ENCODE results near the gene CARF. TPM values are rescaled to one million over a fixed set of nuclear protein-coding genes. Genes with fewer than 3 reads are reported as not detected.

CARF gene
- total and polyA plus RNA-seq, 7 experiments from 2014 or later = 4.8 to 31.2 (median 14.6) TPM

DNA sequence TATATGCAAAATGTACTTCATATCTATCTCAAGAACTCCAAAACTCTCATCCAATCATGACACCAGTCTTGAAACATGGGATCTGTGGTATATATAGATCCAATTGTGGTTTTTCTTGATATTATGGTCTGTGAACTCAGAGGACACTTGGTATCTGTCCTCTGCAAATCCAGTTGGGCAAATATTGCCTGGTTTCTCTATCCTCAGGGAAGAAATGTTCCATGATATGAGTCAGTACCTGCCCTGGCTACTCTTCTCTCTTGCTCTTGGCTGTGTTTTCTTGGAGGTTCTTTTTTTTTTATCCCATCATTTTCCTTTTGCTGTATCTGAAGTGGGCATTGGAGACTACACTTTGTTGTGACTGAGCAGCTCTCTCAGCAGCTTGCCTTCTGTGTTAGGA, 113.5 kb downstream of the CARF start:
- Mint-ChIP-seq H3K27ac (no peak overlapping the region), H3K27me3 (no peaks in the 10 kb centered on the region), H3K4me1 (peaks cover 0 to 8% (median 0%) of the 10 kb centered on the region in 7 donors), H3K4me3 (no peak overlapping the region), H3K36me3 (peaks cover 0 to 20% (median 3%) of the 10 kb centered on the region in 5 donors), H3K9me3 (no peaks in the 10 kb centered on the region)
- ATAC-seq (no peak), DNase-seq (no peak)
- intact Hi-C loops (cut with micrococcal nuclease) = no loop called here
- Histone ChIP-seq H3K4me3 (ENCODE audit: low read length) (no peak overlapping the region), H3K9me3 (ENCODE audit: control insufficient read depth in 2 of 3, low read length in 3 of 3) (no peaks in the 10 kb centered on the region), H3K27ac (ENCODE audit: low read depth, low read length) (no peak overlapping the region), H3K4me1 (ENCODE audit: control insufficient read depth in 2 of 2, insufficient read depth in 2 of 2, low read length in 2 of 2) (no peaks in the 10 kb centered on the region), H3K36me3 (ENCODE audit: control insufficient read depth in 2 of 3, insufficient read depth in 3 of 3, low read length in 3 of 3) (no peaks in the 10 kb centered on the region), H3K27me3 (ENCODE audit: control insufficient read depth in 2 of 2, insufficient read depth in 2 of 2, low read length in 2 of 2) (no peaks in the 10 kb centered on the region)
- ChIA-PET POLR2A (no interaction called here), CTCF (no interaction called here)

DNA sequence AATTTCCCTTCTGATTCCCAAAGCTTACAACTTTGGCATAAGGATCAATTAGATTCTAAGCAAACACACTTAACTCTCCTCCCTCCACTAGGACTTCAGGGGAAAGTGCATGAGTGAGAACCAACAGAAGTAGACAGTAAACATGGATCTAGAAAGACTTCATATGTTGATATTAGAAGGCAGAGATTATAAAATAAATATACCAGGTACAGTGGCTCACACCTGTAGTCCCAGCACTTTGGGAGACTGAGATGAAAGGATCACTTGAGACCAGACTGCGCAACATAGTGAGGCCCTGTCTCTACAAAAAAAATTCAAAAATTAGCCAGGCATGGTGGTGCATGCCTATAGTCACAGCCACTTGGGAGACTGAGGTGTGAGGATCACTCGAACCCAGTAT, 118.5 kb downstream of the CARF start:
- H3K27ac ChIP-seq (ENCODE audit: low read depth, low read length) = no peak overlapping the region
- intact Hi-C loops (cut with micrococcal nuclease) = no loop called here
- H3K4me3 ChIP-seq (ENCODE audit: low read length) = no peak overlapping the region
- H3K9me3 ChIP-seq (ENCODE audit: control insufficient read depth in 2 of 3, low read length in 3 of 3) = no peaks in the 10 kb centered on the region
- H3K36me3 ChIP-seq (ENCODE audit: control insufficient read depth in 2 of 3, insufficient read depth in 3 of 3, low read length in 3 of 3) = no peaks in the 10 kb centered on the region
- DNase-seq (no peak), ATAC-seq (no peak)
- ChIA-PET POLR2A (interaction anchor here (0.6 kb wide), 1 partner anchor 19 kb away, joined by 3 read pairs; no protein-coding TSS in a partner anchor), CTCF (no interaction called here)
- H3K4me1 ChIP-seq (ENCODE audit: control insufficient read depth in 2 of 2, insufficient read depth in 2 of 2, low read length in 2 of 2) = no peaks in the 10 kb centered on the region
- peaks cover 0 to 2% (median 0%) of the 10 kb centered on the region in 11 donors for H3K9me3 Mint-ChIP-seq
- H3K27ac Mint-ChIP-seq = no peak overlapping the region
- H3K27me3 Mint-ChIP-seq = no peaks in the 10 kb centered on the region
- H3K36me3 Mint-ChIP-seq = peaks cover 3 to 23% (median 9%) of the 10 kb centered on the region in 5 donors
- no peak overlapping the region for H3K4me3 Mint-ChIP-seq
- H3K4me1 Mint-ChIP-seq = peaks cover 0 to 7% (median 0%) of the 10 kb centered on the region in 7 donors
- H3K27me3 ChIP-seq (ENCODE audit: control insufficient read depth in 2 of 2, insufficient read depth in 2 of 2, low read length in 2 of 2) = no peaks in the 10 kb centered on the region

DNA sequence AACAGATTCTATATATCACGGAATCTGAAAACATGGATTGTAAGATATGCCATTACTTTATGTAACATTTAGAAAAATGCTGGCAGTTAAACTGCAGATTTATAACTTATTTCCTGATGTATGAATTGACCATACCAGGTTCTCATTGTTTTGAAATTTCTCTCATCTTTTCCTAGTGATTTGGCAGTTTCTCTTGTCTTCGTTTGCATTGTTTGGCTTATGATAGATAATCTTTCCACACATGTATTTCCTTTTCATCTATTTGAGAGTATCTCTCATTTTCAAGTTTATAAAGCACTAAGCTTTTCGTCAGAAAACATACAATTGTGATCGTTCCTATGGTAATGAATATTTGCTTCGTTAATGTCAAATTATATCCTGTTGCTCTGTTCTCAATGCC, 118.9 kb downstream of the CARF start:
- Mint-ChIP-seq H3K4me1 (peaks cover 0 to 7% (median 0%) of the 10 kb centered on the region in 7 donors), H3K9me3 (peaks cover 0 to 2% (median 0%) of the 10 kb centered on the region in 11 donors)
- intact Hi-C loops (cut with micrococcal nuclease) = no loop called here

DNA sequence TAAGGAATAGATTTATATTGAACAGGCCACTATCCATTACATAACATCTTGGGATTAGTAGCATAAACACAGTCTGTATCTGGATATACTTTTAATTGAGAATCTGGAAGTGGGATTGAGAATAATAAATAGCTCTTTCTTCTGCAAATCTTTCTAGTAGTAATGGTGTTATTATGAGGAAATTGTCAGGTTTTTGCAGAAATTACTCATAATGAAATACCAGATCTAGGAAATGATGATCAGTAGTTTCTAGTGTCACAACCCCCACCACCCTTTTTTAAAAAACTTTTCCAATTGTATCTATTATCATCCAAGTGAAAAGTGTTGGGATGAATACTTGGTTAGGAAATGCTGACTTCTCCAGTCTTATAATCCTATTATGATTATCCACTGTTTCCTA, 121.3 kb downstream of the CARF start:
- Histone ChIP-seq H3K36me3 (ENCODE audit: control insufficient read depth in 2 of 3, insufficient read depth in 3 of 3, low read length in 3 of 3) (no peaks in the 10 kb centered on the region), H3K9me3 (ENCODE audit: control insufficient read depth in 2 of 3, low read length in 3 of 3) (no peaks in the 10 kb centered on the region), H3K4me3 (ENCODE audit: low read length) (no peak overlapping the region), H3K27ac (ENCODE audit: low read depth, low read length) (no peak overlapping the region), H3K27me3 (ENCODE audit: control insufficient read depth in 2 of 2, insufficient read depth in 2 of 2, low read length in 2 of 2) (no peaks in the 10 kb centered on the region), H3K4me1 (ENCODE audit: control insufficient read depth in 2 of 2, insufficient read depth in 2 of 2, low read length in 2 of 2) (no peaks in the 10 kb centered on the region)
- intact Hi-C loops (cut with micrococcal nuclease) = no loop called here
- Mint-ChIP-seq H3K36me3 (peaks cover 3 to 19% (median 9%) of the 10 kb centered on the region in 5 donors), H3K9me3 (peaks cover 0 to 2% (median 0%) of the 10 kb centered on the region in 11 donors), H3K4me1 (peaks cover 0 to 7% (median 3%) of the 10 kb centered on the region in 7 donors), H3K4me3 (no peak overlapping the region), H3K27me3 (no peaks in the 10 kb centered on the region), H3K27ac (peak overlapping the region in 1 of 9 donors; percentile 18)
- no peak for ATAC-seq
- no peak for DNase-seq
- ChIA-PET POLR2A (no interaction called here), CTCF (no interaction called here)

More for the DNA sequence above, 118.9 kb downstream of the CARF start:
- H3K27me3 ChIP-seq (ENCODE audit: control insufficient read depth in 2 of 2, insufficient read depth in 2 of 2, low read length in 2 of 2) = no peaks in the 10 kb centered on the region
- CTCF ChIA-PET = no interaction called here
- peaks cover 3 to 23% (median 9%) of the 10 kb centered on the region in 5 donors for H3K36me3 Mint-ChIP-seq
- H3K9me3 ChIP-seq (ENCODE audit: control insufficient read depth in 2 of 3, low read length in 3 of 3) = no peaks in the 10 kb centered on the region
- H3K27me3 Mint-ChIP-seq = no peaks in the 10 kb centered on the region
- H3K4me3 Mint-ChIP-seq = no peak overlapping the region
- H3K36me3 ChIP-seq (ENCODE audit: control insufficient read depth in 2 of 3, insufficient read depth in 3 of 3, low read length in 3 of 3) = no peaks in the 10 kb centered on the region
- no peak for DNase-seq
- POLR2A ChIA-PET = no interaction called here
- no peak overlapping the region for H3K4me3 ChIP-seq (ENCODE audit: low read length)
- H3K4me1 ChIP-seq (ENCODE audit: control insufficient read depth in 2 of 2, insufficient read depth in 2 of 2, low read length in 2 of 2) = no peaks in the 10 kb centered on the region
- H3K27ac ChIP-seq (ENCODE audit: low read depth, low read length) = no peak overlapping the region
- no peak for ATAC-seq
- H3K27ac Mint-ChIP-seq = no peak overlapping the region

DNA sequence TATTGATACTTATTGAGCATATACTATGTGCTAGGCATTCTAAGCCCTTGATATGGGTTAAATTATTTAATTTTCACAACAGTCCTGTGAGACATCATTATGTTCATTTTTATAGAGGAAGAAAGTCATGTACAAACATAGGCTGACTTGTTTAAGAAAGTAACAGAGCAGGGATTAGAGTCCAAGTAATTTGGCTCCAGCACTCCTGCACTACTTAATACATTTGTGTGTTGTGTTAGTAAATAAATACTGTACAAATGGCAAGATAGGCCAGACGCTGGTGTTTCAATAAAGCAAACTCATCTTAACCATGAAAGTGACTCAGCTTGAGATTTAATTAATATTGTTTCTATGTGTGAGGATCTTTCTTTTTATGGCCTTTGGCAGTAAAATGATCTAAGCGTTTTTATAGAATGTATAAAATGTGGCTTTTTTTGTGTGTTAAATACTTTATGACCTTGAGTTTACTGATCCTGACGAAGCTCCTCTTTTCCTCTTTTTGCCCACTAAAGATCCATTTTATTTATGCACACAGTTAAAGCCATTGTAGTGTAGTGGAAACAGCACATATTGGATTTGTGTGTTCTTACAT, 123.9 kb downstream of the CARF start:
- Histone ChIP-seq H3K36me3 (ENCODE audit: control insufficient read depth in 2 of 3, insufficient read depth in 3 of 3, low read length in 3 of 3) (no peaks in the 10 kb centered on the region), H3K4me1 (ENCODE audit: control insufficient read depth in 2 of 2, insufficient read depth in 2 of 2, low read length in 2 of 2) (no peaks in the 10 kb centered on the region), H3K27me3 (ENCODE audit: control insufficient read depth in 2 of 2, insufficient read depth in 2 of 2, low read length in 2 of 2) (no peaks in the 10 kb centered on the region), H3K27ac (ENCODE audit: low read depth, low read length) (no peak overlapping the region), H3K9me3 (ENCODE audit: control insufficient read depth in 2 of 3, low read length in 3 of 3) (no peaks in the 10 kb centered on the region), H3K4me3 (ENCODE audit: low read length) (no peak overlapping the region)
- H3K36me3 Mint-ChIP-seq = peaks cover 9 to 26% (median 15%) of the 10 kb centered on the region in 5 donors
- no peak overlapping the region for H3K27ac Mint-ChIP-seq
- H3K4me3 Mint-ChIP-seq = no peak overlapping the region
- no peak for DNase-seq
- H3K27me3 Mint-ChIP-seq = no peaks in the 10 kb centered on the region
- ATAC-seq = no peak
- H3K9me3 Mint-ChIP-seq = peaks cover 0 to 2% (median 0%) of the 10 kb centered on the region in 11 donors
- ChIA-PET POLR2A (no interaction called here), CTCF (interaction anchor here (0.6 kb wide), 1 partner anchor 44 kb away, joined by 3 read pairs; no protein-coding TSS in a partner anchor)
- intact Hi-C loops (cut with micrococcal nuclease) = no loop called here
- H3K4me1 Mint-ChIP-seq = peaks cover 0 to 7% (median 0%) of the 10 kb centered on the region in 7 donors

Other genes with a start within 250 kb of the CARF start
- 1 to 10 TPM in 4 of 5 experiments, under 1 TPM in 1; 0.65 to 4.6 (median 3.2) TPM for gene ICA1L, start 40.5 kb upstream of the CARF start, total RNA-seq
- gene ICA1L, start 40.5 kb upstream of the CARF start, polyA plus RNA-seq = 1 to 10 TPM; 1.4 to 1.5 TPM
- 10 to 100 TPM; 17.2 to 50.4 (median 20.8) TPM for gene WDR12, start 602 bp upstream of the CARF start, total RNA-seq
- 10 to 100 TPM; 16.8 to 17.5 TPM for gene WDR12, start 602 bp upstream of the CARF start, polyA plus RNA-seq
- 10 to 100 TPM; 11.6 to 15.9 (median 12.6) TPM for gene NBEAL1, start 102.6 kb downstream of the CARF start, total RNA-seq
- gene NBEAL1, start 102.6 kb downstream of the CARF start, polyA plus RNA-seq = 1 to 10 TPM; 6.2 to 9.2 TPM